Natural killer cell (primary cell): Measurements from ENCODE around the gene CDKN1C. TPM values are rescaled to one million over a fixed set of nuclear protein-coding genes. Genes with fewer than 3 reads are reported as not detected.

Experiments
- ATAC-seq, 3 donors: fragments of 150-1000 bp in 2 of 3; fragments of 200-7000 bp in 1 of 3; cut with Tn5 transposase; 1 replicate in 1 of 3; 2 replicates in 2 of 3; pipeline ENCODE4 v1.10.0; 2021; ENCODE audit warnings: mild to moderate bottlenecking in 2 of 3, moderate library complexity in 2 of 3
- DNase-seq, 2 donors: peaks; one replicate each; pipeline versions ENCODE4 v3.0.0 to v3.0.0-alpha.2; 2013 to 2021; ENCODE audit warnings: mixed read lengths in 1 of 2
- H3K27ac ChIP-seq: one replicate; pipeline ENCODE4 v1.5.1; 2013; ENCODE audit warnings: mild to moderate bottlenecking, low read length
- H3K27me3 ChIP-seq: one replicate; pipeline ENCODE4 v1.6.1; 2013; ENCODE audit warnings: low read length; ENCODE audit not compliant: control insufficient read depth, insufficient read depth
- H3K36me3 ChIP-seq: one replicate; pipeline ENCODE4 v1.6.1; 2013; ENCODE audit warnings: low read length; ENCODE audit not compliant: control insufficient read depth, insufficient read depth
- H3K4me1 ChIP-seq: one replicate; pipeline ENCODE4 v1.6.1; 2013; ENCODE audit warnings: low read length; ENCODE audit not compliant: control insufficient read depth, insufficient read depth
- H3K4me3 ChIP-seq: one replicate; pipeline ENCODE4 v1.5.1; 2013; ENCODE audit warnings: low read length
- H3K9me3 ChIP-seq: one replicate; pipeline ENCODE4 v1.6.1; 2013; ENCODE audit warnings: low read length; ENCODE audit not compliant: control insufficient read depth, insufficient read depth
- H3K27ac Mint-ChIP-seq, 2 donors: one replicate each; pipeline ENCODE4 v1.8.0; 2022; ENCODE audit warnings: mild to moderate bottlenecking in 2 of 2, mixed read lengths in 2 of 2, moderate library complexity in 1 of 2
- H3K27me3 Mint-ChIP-seq, 2 donors: one replicate each; pipeline ENCODE4 v1.8.0; 2022; ENCODE audit warnings: low read depth in 2 of 2, mixed read lengths in 2 of 2
- H3K36me3 Mint-ChIP-seq: one replicate; pipeline ENCODE4 v1.8.0; 2022; ENCODE audit warnings: mixed read lengths
- H3K4me1 Mint-ChIP-seq, 2 donors: one replicate each; pipeline ENCODE4 v1.8.0; 2022; ENCODE audit warnings: mixed read lengths in 2 of 2
- H3K4me3 Mint-ChIP-seq: one replicate; pipeline ENCODE4 v1.8.0; 2022; ENCODE audit warnings: mild to moderate bottlenecking, moderate library complexity, mixed read lengths
- H3K9me3 Mint-ChIP-seq, 2 donors: one replicate each; pipeline ENCODE4 v1.8.0; 2022; ENCODE audit warnings: mixed read lengths in 2 of 2
- WGBS: methylation state at CpG from one replicate; pipeline ENCODE4 v1.1.7; 2013; ENCODE audit warnings: missing lambda C conversion rate; ENCODE audit not compliant: insufficient coverage; 5-methylcytosine and 5-hydroxymethylcytosine counted together
- intact Hi-C: fragments of 100-400 bp; cut with micrococcal nuclease; formaldehyde crosslinking; loops from one replicate; pipeline ENCODE4 v1.14.2; 2022
- total RNA-seq, 4 donors: library from RNA; stranded (reverse); fragments of 120-200 nt in 1 of 4; gene quantifications; one replicate each; pipeline versions ENCODE4 v1.2.3 to v1.2.4, GENCODE V29; 2013 to 2022
- TF ChIP-seq, protein P1 (sequence below): fragments of 200-600 bp; IDR thresholded peaks from one replicate; pipeline ENCODE4 v1.8.0; 2022; ENCODE audit warnings: antibody characterized with exemption

Gene CDKN1C
- total RNA-seq, 3 donors from 2014 or later (not counting 1 experiment from before 2014, with no cell fraction given), result 2.6 to 27.9 (median 6.3) TPM

- WGBS, result 94% methylated on average over 17 of the region's 20 CpGs
- no peak overlapping the region for H3K27ac Mint-ChIP-seq
- H3K36me3 Mint-ChIP-seq, result no peaks in the 10 kb centered on the region
- Histone ChIP-seq H3K4me1 (peaks cover 16% of the 10 kb centered on the region), H3K27me3 (no peaks in the 10 kb centered on the region), H3K9me3 (no peaks in the 10 kb centered on the region), H3K4me3 (no peak overlapping the region), H3K27ac (no peak overlapping the region), H3K36me3 (no peaks in the 10 kb centered on the region)
- intact Hi-C loops, result no loop called here
- H3K4me3 Mint-ChIP-seq, result no peak overlapping the region
- ATAC-seq (no peak), DNase-seq (no peak)
- TF ChIP-seq, protein P1, sequence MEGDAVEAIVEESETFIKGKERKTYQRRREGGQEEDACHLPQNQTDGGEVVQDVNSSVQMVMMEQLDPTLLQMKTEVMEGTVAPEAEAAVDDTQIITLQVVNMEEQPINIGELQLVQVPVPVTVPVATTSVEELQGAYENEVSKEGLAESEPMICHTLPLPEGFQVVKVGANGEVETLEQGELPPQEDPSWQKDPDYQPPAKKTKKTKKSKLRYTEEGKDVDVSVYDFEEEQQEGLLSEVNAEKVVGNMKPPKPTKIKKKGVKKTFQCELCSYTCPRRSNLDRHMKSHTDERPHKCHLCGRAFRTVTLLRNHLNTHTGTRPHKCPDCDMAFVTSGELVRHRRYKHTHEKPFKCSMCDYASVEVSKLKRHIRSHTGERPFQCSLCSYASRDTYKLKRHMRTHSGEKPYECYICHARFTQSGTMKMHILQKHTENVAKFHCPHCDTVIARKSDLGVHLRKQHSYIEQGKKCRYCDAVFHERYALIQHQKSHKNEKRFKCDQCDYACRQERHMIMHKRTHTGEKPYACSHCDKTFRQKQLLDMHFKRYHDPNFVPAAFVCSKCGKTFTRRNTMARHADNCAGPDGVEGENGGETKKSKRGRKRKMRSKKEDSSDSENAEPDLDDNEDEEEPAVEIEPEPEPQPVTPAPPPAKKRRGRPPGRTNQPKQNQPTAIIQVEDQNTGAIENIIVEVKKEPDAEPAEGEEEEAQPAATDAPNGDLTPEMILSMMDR, result no peak
- H3K4me1 Mint-ChIP-seq, result peaks cover 10 to 13% of the 10 kb centered on the region in 2 donors
- H3K27me3 Mint-ChIP-seq, result no peaks in the 10 kb centered on the region
- H3K9me3 Mint-ChIP-seq, result no peaks in the 10 kb centered on the region
Observed at GRCh38 chr11:2916114-2916891, 30.7 kb upstream of the CDKN1C start.

DNA sequence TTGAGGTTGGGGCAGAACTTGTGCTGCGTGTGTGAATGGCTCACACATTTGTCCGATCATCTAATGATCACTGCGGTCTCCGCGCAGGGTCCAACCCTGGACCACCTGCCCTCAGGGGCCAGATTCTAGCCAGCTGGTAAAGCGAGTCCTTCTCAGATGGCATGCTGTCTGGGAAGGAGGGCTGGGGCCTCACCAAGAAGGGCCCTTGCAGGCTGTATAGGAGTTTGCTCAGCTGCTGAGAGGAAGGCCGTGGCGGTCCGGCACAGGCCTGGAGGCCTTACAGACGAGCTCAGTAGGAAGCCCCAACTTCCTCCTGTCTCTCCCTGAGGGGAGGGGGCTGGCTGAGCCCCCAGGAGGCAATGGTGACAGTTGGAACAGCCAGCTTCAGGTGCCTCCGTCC, 29.9 kb upstream of the CDKN1C start:
- intact Hi-C loops, result no loop called here
- Mint-ChIP-seq H3K4me1 (peaks cover 10 to 19% of the 10 kb centered on the region in 2 donors), H3K9me3 (no peaks in the 10 kb centered on the region), H3K36me3 (no peaks in the 10 kb centered on the region), H3K27ac (no peak overlapping the region), H3K27me3 (no peaks in the 10 kb centered on the region), H3K4me3 (no peak overlapping the region)
- no peaks in the 10 kb centered on the region for H3K27me3 ChIP-seq
- 82% methylated on average over 11 of the region's 11 CpGs for WGBS
- ATAC-seq (no peak), DNase-seq (no peak)
- no peaks in the 10 kb centered on the region for H3K9me3 ChIP-seq
- H3K36me3 ChIP-seq, result no peaks in the 10 kb centered on the region
- H3K27ac ChIP-seq, result no peak overlapping the region
- TF ChIP-seq, protein P1, result no peak
- no peak overlapping the region for H3K4me3 ChIP-seq
- peaks cover 16% of the 10 kb centered on the region for H3K4me1 ChIP-seq

GRCh38 chr11:2914455-2915195, 29.1 kb upstream of the CDKN1C start:
- DNase-seq (no peak), ATAC-seq (peak in 1 of 3 donors; percentile 53)
- WGBS, result 54% methylated on average over 18 of the region's 18 CpGs
- H3K4me3 Mint-ChIP-seq, result no peak overlapping the region
- Histone ChIP-seq H3K27ac (no peak overlapping the region), H3K27me3 (no peaks in the 10 kb centered on the region), H3K4me1 (peaks cover 16% of the 10 kb centered on the region), H3K9me3 (no peaks in the 10 kb centered on the region), H3K4me3 (no peak overlapping the region), H3K36me3 (no peaks in the 10 kb centered on the region)
- peaks cover 10 to 21% of the 10 kb centered on the region in 2 donors for H3K4me1 Mint-ChIP-seq
- TF ChIP-seq, protein P1, result no peak
- no peaks in the 10 kb centered on the region for H3K27me3 Mint-ChIP-seq
- intact Hi-C loops, result no loop called here
- H3K9me3 Mint-ChIP-seq, result no peaks in the 10 kb centered on the region
- no peaks in the 10 kb centered on the region for H3K36me3 Mint-ChIP-seq
- peak overlapping the region in 1 of 2 donors; percentile 42 for H3K27ac Mint-ChIP-seq
